NCI-H2171 treated with DMSO at 0.1 percent for 48 hours (cell line): ENCODE results near the gene SHOC2.
A peak's percentile ranks its signal among the peaks of the same experiment; 100 is the strongest.

Experiments used
- DNase-seq: peaks from one replicate; lab custom pipeline; 2025; lab: John Stamatoyannopoulos, UW

SHOC2 gene

DNA sequence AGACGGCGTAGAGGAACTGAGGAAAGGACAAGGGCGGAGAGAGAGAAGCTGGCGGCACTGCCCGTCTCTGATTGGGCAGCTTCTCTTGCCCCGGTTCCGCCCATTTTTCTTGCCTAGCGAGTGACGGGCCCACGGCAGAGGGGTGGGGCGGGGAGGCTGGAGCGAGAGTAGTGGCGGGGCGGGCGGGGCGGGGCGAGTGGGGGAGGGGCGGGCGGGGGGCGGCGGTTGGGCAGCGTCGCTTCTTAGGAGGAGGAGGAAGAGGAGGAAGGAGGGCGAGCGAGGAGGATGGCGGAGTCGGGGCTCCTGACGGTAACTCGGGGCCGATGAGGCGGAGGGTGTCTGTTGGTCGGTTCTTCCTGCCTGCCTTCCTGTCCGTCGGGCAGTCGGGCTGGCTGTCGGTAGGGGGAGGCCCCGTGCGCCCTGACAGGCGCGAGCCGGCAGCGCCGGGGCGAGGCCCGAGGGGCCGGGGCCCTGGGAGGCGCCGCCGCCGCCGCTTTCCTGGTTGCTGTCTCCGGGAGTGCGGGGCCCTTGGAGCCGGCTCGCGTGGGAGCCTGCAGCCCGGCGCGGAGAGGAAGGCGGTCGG lies at the start of gene SHOC2:
Gene SHOC2, plus strand, starts transcription at position 256 of the 583 bp plus-strand sequence. CDS start 44,755 bp downstream, outside the sequence.
- no peak for DNase-seq

DNA sequence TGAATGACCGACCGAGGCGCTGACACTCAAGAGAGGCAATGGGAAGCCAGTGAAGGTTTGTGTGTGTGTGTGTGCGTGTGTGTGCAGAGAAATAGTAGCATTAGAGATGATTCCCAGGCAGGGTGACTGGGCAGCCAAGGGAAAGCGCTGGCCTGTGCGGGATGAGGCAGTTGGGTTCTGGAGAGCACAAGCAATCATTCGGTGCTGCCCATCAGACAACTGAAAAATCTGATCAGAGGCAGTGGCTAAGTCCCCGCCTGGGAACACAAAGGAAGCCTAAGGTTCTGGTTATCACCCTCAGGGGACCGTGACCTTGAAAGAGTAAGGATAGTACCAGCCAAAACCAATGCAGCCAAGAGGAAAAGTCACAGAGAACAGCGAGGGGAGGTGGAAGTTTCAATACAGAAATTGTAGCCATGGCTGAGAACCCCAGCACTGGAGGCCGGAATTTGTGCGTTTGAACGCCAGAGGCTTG lies 48.5 kb upstream of the SHOC2 start:
- no peak for DNase-seq

DNA sequence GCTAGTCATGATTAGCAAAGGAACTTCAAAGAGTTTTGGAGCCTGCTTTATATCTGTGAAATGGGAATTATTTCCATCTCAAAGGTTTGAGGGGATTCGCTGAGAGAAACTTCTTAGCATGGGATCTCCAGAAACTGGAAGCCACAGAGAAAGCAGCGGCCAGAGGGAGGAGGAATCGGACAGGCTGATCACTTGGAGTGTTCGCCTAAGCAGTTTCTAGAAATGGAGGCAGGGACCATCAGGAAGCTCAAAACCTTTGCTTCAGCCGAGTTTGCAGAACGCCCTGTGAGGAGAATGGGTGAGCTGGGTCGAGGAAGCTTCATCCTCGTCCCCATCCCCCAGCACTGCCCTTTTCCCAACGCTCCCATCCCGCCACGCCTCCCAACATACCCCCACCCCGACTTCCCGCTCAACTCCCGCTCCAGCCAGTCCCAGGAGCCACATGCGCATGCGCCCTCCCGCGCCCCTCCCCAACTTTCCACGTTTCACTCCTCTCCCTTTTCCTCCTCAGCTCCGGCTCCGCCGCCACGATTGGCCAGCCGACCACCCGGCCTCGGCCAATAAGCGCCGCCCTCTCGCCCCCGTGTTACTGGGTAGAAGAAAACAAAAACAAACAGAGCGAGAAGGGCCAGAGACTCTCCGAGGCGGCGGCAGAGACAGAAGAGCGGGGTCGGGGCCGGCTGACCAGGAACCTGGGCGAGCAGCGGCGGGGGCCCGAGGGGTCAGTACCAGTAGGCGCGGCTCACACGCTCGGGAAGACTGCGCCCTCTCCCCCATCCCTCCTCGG lies 47.9 kb upstream of the SHOC2 start, which contains the start of gene PDCD4:
Gene PDCD4, plus strand, starts transcription at position 631 of the 787 bp plus-strand sequence. CDS start 4,100 bp downstream, outside the sequence.
- peak; percentile 93 for DNase-seq

DNA sequence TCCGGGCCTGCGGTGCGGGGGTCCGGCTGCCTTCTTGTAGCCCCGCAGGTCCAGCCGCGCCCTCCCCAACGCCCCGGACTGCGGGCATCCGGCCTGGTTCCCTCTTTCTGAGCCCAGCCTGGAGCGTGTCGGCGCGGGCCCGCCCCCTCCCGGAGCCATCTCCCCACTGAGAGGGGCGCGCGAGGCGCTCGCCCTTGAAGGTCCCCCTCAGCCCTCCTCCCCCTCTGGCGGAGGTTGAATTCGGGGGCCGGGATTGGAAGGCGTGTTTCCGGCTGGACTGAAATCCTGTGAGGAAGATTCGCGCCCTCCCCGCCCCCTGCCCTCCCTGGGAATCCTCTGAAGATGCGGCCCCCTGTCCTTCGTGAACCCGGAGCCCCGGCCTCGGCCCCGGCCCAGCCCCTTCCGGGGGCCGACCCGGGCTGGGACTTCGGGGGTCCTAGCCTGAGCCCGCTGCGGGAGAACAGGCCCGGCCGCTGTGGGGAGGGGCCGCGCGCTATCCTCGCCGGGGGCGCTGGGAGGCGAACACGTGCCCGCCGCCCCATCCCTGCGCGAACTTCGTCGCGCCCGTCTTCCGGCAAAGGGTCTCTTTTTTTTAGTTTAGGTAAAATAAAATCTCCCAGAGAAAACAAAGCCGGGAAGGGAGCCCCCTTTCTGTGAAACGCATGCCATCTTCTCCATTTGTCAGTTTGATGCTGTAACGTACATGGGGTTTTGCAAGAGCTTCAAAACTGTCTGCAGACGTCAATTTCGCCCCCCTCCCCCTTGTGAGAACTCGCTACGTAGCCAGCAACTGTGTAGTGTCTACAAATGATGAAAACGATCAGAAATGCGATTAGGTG lies 47.0 kb upstream of the SHOC2 start:
- peak; percentile 83 for DNase-seq

DNA sequence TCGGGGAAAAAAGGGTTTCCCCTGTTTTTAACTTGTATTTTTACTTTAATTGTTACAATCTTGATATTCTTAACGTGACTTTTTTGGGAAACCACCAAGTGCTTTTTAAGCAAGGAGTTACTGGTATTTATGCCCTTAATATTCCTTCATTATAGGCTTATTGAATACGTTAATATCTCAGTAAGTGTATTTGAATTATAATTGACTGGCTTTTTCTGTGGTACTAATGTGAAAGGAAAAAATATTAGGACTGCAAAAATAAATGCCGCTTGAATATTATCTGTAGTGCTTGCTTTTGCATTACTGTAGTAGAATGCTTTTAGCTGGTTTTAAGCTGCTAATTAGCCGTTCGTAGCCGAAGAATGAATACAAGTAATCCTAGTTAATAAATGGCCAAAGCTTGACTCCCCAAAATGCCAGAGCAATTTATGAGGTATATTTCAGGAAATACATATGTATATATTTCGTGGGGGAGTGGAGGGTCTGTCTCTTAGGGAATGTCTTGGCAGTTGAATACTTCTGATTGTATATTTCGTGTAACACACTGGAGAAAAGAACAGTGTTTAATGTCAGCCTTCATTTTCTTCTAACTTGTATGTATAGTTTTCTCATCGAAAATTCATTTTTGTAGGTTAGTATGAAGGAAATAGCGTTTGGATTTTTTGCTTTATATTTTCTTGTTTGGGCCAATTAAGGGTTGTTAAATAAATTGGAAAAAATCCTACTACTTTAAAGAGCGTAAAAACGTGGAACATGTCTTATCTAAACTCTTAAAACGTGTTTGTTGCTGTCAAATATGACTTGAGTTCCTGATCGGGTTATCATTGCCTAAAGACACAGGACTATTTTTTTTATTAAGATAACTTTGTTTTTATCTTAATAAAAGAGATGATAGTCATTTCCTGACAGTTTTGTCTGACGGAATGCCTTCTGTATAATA lies 46.1 kb upstream of the SHOC2 start:
- DNase-seq = no peak

DNA sequence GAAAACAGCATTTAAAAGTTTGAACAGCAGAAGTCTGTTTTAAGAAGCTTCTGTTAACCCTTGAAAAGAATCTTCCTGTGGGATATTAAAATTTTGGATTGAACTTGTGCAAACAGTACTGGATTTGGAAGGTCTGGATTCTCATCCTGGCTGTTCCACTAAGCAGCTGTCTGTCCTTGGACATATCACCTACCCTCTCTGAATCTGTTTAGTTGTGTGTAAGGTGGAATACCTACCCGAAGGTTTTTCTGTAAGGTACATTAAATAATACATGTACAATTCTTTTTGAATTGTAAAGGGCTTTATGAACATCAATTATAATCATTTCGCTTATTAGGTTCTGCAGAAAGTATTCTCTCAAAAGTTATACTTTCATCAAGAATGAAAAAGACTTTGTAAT lies 45.5 kb upstream of the SHOC2 start:
- DNase-seq = no peak

DNA sequence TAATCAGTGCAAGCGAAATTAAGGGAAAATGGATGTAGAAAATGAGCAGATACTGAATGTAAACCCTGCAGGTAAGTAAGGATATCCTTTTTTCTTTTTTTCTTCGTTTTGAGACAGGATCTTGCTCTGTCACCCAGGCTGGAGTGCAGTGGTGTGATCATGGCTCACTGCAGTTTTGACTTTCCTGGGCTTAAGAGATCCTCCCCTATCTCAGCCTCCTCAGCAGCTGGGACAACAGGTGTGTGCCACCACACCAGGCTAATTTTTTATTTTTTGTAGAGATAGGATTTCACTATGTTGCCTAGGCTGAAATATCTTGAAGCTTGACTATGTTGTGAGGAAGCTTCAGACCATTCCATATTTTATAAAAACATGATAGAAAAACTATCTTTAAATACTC lies 43.4 kb upstream of the SHOC2 start:
- peak; percentile 6 for DNase-seq

DNA sequence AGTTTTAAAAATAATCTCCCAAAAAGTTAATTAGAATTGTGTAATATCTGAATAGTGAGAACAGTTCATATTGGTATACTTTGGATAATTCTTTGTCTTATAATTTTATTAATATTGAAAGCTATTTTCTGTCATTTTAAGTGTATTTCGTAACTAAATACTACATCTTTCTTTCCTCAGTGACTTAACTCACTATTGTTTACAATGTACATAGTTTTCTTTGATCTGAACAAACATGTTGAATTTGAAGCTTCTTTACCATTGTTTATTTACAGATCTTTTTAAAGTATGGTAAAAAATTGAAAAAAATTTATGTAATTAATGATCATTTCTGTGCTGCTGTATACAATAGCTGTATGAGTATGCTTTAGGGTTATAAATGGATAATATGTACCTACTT lies 42.6 kb upstream of the SHOC2 start:
- no peak for DNase-seq

DNA sequence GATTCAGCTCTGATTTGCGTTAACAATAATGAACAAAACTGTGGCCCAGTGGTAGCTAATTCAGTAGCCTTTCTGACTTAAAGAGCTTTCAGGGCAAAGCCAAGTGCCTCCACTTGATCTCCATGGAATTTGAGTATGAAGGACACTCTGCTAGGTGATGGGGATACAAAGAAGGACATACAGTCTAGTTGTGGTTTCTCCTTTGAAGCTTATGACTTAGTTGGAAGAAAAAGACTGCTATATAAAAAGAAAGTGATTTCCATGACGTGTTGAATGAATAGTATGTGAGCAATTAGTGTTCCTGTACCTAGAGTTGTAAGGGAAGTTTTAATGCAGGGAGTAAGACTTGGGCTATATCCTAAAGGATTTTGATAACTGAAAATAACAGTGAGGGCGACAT lies 39.4 kb upstream of the SHOC2 start:
- DNase-seq = no peak

DNA sequence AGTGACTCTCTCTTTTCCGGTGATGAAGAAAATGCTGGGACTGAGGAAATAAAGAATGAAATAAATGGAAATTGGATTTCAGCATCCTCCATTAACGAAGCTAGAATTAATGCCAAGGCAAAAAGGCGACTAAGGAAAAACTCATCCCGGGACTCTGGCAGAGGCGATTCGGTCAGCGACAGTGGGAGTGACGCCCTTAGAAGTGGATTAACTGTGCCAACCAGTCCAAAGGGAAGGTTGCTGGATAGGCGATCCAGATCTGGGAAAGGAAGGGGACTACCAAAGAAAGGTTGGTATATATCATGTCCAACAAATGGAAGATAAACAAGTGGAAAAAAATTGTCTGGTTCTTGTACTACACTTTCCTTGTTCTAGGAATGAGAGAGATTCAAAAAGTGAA lies 38.2 kb upstream of the SHOC2 start:
- DNase-seq = no peak

DNA sequence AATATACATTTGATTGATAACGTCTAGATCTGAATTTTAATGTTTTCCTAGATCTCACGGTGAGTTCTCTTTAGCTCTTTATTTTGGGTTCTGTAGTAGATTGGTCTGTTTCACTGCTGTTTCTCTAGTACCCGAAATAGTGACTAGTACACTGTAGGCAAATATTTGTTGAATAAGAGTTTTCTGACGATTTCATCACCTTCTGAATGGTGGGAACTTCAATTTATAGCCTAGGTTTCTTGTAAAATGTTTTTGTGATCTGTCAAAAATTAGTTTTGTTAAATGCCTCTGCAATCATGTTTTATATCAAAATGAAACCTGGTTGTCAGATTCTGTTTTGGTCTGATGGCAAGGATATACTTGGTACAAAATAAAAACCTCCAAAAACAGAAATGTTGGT lies 37.5 kb upstream of the SHOC2 start:
- no peak for DNase-seq

DNA sequence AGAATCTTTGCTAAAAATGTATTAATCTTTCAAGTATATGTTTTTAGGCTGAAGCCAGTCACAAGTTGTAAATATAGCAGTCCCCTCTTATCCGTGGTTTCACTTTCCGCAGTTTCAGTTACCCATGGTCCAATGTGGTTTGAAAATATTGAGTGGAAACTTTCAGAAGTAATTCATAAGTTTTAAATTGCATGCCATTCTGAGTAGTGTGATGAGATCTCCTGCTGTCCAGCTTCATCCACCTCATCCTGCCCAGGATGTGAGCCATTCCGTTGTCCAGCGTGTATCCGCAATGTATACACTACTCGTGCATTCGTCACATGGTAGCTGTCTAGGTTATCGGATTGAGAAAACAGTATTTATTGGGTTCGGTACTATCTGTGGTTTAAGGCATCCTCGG lies 35.5 kb upstream of the SHOC2 start:
- DNase-seq = no peak

DNA sequence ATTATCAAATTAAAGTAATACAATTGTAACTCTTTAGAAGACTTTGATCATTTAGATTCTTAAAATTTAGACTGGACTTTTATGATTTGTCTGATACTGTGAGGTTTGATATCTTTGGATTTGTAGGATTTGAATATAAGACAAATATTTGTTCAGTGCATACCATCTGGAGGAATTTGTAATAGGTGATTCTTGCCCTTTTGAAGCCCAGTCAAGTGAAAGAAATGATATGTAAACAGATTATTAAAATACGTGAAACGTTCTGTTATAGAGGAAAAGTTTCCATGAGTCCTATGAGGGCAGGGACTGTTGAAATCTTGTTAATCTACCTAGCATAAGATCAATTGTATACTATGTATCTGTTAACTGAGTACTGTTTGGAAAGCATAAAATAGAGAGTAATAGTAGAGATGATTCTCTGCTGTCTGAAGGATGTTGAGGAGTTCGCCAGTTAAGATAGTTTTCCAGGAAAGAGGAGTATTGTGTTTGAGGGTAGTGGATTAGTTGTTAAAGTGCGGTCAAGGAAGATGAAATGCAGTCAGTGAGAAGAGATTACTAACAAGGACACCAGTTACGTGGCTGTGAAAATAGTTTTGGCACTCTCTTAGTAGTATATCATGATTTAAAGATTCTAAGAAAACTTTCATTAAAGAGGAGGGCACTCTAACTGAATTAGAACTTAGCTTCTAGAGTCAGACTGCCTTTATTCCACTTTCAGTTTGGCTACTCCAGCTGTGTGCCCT lies 33.3 kb upstream of the SHOC2 start:
- no peak for DNase-seq

DNA sequence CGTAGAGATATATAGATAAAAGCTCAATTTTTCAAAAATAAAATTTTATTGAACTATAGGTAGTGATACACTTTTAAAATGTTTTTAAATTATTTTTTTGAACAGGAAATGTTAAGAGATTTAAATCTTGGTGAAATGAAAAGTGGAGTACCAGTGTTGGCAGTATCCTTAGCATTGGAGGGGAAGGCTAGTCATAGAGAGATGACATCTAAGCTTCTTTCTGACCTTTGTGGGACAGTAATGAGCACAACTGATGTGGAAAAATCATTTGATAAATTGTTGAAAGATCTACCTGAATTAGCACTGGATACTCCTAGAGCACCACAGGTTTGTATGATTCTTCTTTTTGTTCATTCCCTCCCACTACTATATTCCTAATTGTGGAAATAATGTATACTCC lies 31.8 kb upstream of the SHOC2 start:
- no peak for DNase-seq

DNA sequence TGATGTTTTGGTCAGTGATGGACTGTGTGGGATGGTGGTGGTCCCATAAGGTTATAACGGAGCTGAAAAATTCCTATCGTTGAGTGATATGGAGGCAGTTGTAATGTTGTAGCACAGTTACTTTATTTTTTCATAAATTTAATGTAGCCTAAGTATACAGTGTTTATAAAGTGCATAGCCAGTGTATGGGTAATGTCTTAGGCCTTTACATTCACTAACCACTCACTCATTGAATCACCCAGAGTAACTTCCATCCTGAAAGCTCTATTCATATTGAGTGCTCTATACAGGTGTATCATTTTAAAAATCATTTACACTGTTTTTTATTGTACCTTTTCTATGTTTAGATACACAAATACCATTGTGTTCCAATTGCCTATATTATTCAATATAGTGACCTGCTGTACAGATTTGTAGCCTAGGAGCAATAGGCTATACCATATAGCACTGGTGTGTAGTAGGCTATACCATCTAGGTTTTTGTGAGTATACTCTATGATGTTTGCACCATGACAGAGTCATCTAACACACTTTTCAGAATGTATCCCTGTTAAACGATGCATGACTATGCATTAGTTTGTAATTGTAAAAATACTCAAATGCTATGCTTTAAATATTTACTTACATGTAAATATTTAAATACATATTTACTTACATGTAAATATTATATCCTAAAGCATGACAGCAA lies 26.7 kb upstream of the SHOC2 start:
- DNase-seq = no peak

DNA sequence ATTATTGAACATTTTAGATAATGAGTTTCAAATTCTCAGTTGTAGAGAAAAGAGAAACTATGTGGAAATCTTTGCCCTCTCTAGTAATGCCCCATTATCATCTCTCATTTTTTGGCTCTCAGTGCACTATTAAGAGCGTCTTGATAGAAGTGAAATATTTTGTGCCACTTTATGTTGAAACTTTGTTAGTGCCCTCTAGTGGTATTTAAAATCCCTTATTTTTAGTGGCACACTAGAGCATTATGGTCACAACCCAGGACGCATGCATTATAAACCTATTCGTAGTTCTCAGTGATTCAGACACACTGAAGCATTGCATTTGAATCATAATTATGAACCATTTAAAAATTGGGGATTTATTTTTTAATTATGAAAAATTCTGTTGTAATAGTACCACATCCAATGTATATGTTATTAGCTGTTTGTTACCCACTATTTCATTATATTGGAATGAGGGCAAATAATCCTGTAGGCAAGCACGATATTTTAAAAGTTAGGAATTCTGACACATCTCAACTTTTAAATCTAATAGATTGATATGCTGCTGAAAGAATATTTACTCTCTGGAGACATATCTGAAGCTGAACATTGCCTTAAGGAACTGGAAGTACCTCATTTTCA lies 25.7 kb upstream of the SHOC2 start:
- DNase-seq = peak; percentile 41

DNA sequence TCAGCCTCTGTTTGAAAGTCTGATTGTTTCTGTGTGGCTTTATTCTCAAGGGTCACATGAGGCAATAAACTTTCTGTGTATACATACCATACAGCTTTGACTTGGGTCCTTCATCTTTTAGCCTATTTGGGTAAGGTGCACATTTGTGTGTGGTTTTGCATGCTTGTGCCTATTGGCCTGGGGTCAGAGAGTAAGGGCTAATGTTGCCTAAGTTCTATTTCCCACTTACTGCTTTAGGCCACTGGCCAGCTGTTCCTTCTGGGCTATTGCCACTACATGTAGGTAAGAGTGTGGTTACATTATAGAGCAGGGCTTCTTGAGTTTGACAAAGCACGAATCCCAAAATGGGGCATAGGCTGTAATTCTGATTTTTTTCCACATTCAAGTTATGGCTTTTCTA lies 22.2 kb upstream of the SHOC2 start:
- DNase-seq = no peak

DNA sequence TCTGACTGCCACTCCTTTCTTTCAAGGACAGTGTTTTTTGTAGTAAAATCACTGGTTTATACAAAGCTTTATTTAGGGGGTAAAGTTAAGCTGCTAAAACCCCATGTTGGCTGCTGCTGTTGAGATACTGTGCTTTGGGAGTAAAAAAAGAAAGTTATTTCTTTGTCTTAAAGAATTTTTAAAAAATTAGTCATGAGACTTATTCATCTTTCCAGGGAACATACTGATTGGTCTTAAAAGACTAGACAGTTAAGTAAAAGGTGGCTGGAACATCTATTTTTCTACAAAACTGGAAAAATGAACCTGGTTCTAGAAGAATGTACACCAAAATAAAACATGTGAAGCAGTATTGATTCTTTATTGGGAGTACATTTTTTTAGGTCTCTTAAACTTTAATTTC lies 21.0 kb upstream of the SHOC2 start:
- no peak for DNase-seq

DNA sequence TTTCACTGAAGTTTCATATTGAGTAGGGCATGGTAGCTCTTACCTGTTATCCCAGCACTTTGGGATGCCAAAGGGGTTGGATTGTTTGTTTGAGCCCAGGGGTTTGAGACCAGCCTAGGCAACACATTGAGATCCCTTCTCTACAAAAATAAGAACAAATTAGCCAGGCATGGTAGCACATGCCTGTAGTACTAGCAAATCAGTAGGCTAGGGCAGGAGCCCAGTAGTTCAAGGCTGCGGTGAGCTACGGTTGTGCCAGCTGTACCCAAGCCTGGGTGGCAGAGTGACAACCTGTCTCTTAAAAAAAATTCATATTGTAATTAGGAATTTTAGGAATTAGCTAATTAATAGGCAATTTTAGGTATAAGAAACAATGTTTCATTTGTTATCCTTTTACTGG lies 18.4 kb upstream of the SHOC2 start:
- no peak for DNase-seq
